NT2/D1 (cell line): ENCODE results near the gene INSRR.

Experiments
- SUZ12 ChIP-seq: IDR thresholded peaks from 2 replicates; pipeline ENCODE4 v1.6.1; 2011; ENCODE audit not compliant: insufficient read length, insufficient read depth; ENCODE audit errors: extremely low read depth
- YY1 ChIP-seq: IDR thresholded peaks from 2 replicates; pipeline ENCODE4 v1.6.1; 2011; ENCODE audit not compliant: insufficient read length, insufficient read depth
- ZNF274 ChIP-seq: IDR thresholded peaks from 2 replicates; pipeline ENCODE4 v1.6.1; 2011; ENCODE audit warnings: mild to moderate bottlenecking, low read depth, low read length

GRCh38 chr1:156836892-156837291 lies 22.0 kb downstream of the INSRR start:
- TF ChIP-seq YY1 = no peak
- TF ChIP-seq ZNF274 = no peak
- no peak for TF ChIP-seq SUZ12
